ENCODE results near the gene SPACA6.
"Not testable (repeated sequence)": the region's sequence is repeated elsewhere in the genome, so short reads cannot be mapped to it uniquely, and the experiment has no call there.

The SPACA6 gene, protein sequence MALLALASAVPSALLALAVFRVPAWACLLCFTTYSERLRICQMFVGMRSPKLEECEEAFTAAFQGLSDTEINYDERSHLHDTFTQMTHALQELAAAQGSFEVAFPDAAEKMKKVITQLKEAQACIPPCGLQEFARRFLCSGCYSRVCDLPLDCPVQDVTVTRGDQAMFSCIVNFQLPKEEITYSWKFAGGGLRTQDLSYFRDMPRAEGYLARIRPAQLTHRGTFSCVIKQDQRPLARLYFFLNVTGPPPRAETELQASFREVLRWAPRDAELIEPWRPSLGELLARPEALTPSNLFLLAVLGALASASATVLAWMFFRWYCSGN

DNA sequence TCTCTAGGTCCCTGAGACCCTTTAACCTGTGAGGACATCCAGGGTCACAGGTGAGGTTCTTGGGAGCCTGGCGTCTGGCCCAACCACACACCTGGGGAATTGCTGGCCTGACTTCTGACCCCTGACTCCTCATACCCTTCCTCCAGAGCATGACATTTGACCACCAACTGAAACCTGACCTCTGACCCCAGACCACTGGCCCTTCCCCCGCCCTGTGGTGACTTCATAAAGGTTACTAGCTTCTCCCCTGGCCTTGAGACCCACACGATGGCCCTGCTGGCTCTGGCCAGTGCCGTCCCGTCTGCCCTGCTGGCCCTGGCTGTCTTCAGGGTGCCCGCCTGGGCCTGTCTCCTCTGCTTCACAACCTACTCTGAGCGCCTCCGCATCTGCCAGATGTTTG, at the start of gene SPACA6:
Gene SPACA6, plus strand, starts transcription at position 71 of the 400 bp plus-strand sequence. Its CDS starts 197 bp downstream, at position 268.
- DNase-seq: no peak

DNA sequence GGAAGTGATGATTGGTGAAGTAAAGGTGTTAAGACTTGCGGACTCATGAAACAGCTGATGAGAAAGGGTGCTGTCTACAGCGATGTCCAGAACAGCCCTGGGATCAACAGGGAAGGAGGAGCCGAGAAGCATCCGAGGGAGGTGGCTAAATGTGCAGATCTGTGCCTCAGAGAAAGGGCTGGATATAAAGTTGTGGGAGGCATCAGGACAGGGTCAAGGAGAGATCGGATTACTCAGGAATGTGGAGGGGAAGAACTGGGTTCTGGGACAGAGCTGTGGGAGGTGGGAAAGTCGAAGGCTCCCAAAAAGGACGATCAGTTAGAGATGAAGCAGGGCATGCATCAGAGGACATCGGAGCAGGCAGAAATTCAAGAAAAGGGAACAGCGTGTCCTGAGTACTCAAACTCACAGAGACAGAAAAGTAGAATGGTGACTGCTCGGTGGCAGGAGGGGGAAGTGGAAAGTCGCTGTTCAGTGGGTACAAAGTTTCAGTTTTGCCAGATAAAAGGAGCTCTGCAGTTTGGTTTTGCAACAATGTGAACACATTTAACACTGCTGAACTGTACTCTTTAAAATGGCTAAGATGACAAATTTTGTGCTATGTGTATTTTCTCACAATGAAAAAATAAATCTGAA, 48.4 kb upstream of the SPACA6 start:
- DNase-seq: no peak

DNA sequence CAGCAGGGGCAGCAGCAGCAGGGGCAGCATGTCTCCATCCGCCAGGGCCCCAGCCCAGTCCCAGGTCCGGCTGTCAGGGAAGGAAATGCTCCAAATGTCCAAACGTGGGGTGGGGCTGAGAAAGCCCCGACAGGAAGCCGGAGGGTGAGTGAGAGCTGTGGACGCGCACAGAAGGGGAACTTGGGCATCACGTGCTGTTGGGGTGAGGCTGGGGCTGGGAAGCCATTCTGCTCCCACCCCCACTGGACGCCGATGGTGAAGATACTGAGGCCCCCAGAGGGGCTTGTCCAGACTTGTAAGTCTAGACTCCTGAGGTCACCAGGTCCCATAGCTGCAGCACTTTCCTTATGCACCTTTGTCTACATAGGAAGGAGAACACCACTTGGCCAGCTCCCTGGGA, 46.4 kb upstream of the SPACA6 start, which contains the start of gene SIGLEC14:
Gene SIGLEC14, minus strand, starts transcription at position 96 of the 400 bp plus-strand sequence. Its CDS starts 66 bp downstream, at position 30.
- not testable (repeated sequence) for DNase-seq

DNA sequence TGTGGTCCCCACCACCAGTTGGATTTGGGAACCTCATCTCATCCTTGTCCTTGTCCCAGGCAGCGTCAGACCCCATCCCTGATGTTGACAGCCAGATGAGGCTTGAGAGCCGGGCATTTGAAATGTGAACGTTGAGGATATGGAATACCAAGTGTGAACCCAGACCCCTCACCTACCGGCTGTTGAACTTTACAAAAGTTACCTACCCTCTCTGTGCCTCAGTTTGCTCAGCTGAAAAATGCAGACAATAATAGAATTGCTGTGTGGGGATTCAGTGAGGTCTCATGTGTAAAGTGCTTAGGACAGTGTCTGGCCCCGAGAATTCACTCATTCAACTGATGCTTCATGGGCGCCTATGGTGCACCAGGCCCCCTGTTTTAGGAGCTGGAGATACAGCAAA, 45.8 kb upstream of the SPACA6 start:
- no peak for DNase-seq

DNA sequence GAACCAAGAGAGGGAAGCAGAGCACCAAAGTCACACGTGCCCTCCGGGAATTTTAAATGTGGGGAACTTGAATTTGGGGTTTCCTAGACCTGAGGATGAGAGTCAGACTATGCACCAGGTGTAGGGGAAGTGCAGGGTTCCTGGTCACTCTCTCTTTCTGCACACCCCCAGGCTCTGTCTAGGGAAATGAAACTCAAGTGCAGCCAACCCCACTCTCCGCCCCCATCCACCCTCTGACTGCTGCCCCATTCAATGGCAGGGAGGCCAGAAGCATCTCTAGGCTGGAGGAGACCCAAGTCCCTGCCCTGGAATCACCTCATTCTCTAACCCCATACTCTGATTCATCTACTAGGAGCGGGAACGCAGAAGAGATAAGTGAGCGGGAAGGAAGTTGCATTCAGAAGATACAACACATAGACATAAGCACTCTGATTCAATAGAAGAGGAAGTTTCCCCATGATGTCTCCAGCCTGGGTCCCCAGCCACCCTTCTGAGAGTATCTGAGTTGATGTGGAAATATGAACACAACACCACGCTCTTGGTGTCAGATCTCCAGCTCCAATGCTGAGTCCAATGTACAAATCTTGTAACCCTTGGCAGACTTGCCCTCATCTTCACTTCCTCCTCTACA, 41.8 kb upstream of the SPACA6 start:
- DNase-seq: no peak

DNA sequence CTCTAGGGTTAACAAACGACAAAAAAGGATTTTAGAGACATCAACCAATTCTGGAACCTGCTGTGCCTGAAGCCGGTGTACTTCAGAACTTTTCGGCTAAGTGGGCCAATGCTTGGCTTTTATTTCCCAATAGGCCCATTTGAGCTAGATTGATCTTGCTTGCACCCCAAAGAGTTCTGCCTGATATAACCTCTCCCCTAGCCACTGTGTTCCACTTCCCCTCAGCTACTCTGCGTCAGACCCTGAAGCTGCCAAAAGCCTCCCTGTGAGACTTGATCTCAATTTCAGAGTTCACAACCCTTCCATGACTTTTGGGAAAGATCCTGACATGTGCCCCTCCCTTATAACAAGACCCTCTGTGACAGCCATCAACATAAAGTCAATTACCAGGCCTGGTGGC, 40.9 kb upstream of the SPACA6 start:
- DNase-seq: no peak

DNA sequence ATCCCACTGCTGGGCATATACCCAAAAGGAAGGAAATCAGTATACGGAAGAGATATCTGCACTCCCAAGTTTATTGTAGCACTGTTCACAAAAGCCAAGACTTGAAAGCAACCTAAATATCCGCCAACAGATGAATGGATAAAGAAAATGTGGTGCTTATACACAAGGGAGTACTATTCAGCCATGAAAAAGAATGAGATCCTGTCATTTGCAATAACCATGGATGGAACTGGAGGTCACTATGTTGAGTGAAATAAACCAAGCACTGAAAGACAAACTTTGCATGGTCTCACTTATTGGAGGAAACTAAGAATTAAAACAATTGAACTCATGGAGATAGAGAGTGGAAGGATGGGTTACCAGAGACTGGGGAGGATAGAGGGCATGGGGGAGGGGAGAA, 40.0 kb upstream of the SPACA6 start:
- no peak for DNase-seq

DNA sequence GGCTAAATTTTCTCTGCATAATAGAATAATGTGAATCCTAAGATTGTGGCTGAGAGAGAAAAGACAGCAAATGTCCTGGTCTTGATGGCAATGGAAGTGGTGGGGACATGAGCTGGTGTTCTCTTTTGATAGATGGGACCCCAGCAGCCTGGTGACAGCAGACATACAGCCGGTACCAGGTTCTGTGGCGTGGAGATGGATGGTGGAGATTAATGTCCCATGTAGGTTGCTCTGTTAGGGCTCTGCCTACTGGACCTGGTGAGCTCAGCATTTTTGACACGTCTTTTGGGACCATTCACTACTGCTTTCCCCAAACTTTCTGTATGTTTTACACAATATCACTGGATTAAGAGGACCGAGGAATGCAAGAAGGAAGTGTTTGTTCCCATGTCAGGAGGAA, 38.3 kb upstream of the SPACA6 start:
- DNase-seq: no peak

DNA sequence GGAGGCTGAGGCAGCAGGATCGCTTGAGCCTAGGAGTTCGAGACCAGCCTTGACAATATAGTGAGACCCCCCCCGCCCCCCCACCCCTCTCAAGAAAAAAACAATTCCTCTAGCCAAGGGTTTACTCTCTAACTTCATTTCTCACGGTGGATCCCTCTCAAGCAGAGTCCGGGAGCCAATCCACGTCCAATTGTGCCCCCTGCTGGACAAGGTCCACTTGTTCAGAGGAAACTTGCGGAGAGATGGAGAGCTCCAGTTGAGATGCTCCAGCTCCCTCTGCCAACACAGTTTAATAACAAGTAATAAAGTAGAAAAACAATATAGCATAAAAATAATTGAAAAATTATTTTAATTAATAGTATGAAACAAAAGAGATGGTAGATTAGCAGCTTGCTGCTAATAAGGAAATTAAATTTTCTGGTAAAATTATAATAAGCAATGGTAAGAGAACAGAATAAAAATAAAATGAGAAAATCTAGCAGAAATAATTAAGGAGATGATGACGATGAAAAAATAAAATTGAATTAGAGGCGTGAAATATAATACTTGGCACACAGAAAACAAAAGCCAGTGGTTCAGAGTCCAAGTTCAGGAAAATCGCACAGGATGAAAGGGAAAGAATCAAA, 32.0 kb upstream of the SPACA6 start:
- DNase-seq: peak in 5 of 6 experiments; percentile 3 to 38 (median 18)

DNA sequence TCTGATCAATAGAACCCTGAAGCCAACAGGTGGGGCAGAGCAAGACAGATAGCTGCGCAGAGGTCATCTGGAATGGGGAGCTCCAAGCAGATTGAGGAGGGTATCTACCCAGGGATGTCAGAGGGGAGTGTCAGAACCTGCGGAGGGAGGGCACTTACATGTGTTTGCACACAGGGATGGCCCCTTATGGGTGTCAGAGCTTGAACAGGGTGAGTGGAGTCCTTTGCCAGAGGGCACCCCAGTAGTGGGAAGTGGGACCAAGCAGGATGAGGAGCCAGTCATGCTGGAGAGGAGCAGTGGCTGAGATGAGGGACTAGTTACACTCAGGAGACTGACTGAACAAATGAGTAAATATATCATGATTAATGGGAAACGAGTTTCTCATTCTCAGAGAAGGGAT, 29.5 kb upstream of the SPACA6 start:
- DNase-seq: no peak

DNA sequence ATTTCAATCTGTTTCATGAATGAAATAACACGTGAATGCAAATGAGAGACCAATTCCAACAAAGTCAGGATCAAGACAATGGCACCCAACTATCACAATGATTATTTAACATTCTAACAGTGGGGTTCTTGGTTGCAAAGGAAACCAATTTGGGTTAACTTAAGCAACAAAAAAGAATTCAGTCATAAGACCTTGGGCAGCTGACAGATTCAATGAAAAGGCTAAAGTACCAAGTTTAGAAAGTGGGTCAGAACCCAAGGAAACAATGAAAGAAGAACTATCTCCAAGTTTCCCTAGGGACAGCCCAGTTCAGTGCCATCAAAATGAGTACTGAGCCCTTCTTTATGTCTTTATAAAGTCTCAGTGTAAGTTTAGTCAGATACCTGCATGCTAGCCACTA, 29.0 kb upstream of the SPACA6 start:
- DNase-seq: no peak

DNA sequence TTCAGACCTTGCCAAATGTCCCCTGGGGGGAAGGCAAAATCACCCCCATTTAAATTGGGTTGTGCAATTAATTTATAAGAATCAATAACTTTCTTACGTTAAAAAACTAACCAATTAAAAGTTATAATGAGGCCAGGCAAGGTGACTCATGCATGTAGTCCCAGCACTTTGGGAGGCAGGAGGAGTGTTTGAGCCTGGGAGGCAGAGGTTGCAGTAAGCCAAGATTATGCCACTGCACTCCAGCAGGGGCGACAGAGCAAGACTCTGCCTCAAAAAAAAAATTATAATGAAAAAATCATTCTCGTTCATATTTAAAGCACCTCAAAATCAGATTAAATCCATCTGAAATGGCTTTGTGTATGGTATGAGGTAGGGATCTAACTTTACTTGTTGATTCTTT, 28.1 kb upstream of the SPACA6 start:
- DNase-seq: no peak

DNA sequence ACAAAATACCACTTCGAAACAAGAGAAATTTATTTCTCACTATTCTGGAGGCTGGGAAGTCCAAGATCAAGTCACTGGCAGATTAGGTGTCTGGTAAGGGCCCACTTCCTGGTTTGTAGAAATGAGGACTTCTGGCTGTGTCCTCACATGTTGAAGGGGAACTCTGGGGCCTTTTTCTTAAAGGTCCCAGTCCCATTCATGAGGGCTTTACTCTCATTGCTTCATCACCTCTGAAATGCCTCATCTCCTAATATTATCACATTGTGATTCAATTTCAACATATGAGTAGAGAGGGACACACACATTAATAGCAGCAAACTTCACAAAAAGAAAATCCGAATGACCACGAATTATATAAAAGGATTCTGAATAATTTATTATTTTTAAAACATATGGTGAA, 24.9 kb upstream of the SPACA6 start:
- DNase-seq: no peak

DNA sequence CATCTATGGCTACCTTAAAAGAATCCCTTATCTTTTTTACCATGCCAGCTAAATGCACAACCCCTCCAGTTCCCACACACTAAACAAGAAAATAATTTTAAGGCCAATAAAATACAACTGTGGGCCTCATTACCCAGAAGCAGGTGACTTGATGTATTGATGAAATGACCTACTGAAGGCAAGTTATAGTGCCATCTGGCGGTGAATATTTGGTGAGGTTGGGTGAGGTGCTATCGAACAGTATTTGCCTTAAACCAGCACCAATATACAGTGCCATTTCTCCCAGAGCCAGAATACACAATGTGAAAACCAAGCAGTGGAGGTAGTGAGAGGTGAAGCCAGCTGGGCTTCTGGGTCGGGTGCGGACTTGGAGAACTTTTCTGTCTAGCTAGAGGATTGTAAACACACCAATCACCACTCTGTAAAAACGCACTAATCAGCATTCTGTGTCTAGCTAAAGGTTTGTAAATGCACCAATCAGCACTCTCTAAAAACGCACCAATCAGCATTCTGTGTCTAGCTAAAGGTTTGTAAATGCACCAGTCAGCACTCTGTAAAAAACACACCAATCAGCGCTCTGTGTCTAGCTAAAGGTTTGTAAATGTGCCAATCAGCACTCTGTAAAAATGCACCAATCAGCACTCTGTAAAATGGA, 17.1 kb upstream of the SPACA6 start:
- DNase-seq: not testable (repeated sequence)

DNA sequence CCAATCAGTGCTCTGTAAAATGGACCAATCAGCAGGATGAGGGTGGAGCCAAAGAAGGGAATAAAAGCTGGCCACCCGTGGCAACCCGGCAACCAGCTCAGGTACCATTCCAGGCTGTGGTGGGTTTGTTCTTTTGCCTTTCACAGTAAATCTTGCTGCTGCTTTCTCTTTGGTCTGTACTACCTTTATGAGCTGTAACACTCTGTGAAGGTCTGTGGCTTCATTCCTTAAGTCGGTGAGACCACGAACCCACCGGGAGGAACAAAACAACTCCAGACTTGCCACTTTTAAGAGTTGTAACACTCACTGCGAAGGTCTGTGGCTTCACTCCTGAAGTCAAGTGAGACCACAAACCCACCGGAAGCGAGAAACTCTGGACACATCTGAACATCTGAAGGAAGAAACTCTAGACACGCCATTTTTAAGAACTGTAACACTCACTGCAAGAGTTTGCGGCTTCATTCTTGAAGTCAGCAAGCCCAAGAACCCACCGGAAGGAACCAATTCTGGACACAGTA, 16.5 kb upstream of the SPACA6 start:
- peak in 4 of 6 experiments; percentile 11 to 48 (median 28) for DNase-seq

DNA sequence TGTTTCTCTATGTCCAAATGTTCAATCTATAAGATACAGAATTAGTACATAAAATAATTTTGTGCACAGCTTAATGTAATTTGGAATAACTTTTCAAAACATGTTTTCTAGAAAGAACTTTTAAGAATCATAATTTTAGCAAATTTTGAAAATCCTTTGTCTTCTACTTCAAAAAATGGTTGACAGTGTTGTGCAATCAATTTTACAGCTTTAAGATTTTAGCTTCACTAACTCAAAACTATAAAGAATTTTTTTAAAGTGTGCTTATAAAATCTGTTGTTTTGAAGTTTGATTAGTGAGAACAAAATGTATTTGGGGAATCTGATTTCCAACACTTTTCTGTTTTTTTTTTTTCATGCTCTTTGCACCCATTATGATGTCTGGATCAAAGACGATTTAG, 12.7 kb upstream of the SPACA6 start:
- DNase-seq: no peak

DNA sequence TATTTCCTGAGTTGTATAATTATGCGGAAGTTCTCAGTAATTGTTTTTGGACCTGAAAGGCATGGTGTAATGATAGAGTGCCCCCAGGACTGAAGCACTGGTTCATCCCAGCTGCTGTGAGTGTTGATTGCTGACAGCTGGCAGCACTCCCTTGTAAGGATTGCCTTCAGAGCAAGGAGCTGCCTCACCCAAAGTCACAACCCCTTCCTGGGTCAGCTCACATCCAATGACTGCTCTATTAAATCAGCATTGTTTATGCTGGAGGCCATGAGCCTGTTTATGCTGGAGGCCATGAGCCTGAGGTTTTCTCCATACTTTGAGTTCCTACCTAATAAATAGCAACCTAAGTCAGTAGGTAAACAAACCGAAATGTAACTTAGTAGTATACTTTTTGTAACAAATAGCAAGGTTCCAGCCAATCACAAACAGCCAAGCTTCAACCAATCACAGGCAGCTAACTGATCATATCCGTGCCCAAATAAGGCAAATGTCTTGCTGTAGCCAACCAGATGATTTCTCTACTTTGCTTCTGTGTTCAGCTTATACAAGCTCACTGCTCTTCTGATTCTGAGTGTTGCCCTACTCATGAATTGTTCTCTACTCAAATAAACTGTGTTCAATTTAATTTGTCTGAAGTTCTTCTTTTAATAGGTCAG, 11.7 kb upstream of the SPACA6 start:
- DNase-seq: no peak

DNA sequence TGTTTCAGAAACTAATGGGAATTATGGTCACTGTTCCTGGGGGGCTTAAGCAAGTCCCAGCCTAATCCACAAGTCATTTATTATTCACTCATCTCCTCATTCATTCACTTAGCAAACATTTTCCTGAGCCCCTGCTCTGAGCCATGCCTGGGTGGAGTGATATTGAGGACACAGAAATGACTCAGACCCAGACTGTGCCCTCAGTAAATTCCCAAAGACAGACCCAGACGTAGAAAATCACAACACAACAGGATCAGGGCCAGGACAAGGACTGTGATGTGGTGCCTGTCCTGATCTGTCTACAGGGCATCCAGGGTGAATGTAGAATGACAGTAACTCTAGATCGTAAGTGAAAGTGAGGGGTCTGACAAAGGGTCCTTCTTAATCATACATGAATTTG, 7.0 kb upstream of the SPACA6 start:
- DNase-seq: no peak

DNA sequence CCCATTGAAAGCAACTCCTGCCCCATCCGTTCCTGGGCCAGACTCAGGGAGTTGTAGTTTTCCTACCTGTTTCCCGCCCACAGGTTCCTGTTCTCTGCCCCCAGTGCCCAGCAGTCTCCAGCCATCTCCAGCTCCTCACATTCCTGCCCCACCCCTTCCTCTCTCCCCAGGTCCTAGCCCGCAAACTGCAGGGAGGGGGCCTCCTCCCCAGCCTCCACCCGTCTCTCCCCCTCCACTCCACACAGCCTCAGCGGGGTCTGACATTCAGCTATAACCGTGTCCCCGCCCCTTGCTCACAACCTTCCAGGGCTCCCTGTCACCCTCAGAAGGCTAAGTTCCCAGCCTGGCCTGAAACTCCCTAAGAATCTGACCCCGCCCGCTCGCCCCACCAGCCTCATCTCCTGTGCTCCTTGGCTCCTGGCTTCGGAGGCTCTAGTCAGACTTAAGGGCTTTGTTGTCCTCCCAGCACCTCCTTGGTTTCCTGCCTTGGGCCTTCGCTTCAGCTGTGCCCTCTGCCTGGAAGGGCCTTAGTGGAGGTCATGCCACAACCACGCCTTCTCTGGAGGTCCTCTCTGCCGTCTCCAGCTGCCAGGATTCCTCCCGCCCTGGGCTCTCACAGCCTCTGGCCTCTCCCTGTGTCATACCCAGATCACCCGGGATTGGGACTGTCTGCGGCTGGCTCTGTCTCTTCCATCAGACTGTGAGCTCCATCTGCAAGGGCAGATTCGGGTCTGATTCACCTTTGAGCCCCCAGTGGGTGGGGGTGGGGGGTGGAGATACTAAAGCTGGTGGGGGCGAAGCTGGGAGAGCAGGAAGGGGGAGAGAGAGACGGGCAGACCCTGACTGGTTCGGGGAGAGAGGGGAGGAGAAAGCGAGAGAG, 5.1 kb upstream of the SPACA6 start:
- DNase-seq: no peak

DNA sequence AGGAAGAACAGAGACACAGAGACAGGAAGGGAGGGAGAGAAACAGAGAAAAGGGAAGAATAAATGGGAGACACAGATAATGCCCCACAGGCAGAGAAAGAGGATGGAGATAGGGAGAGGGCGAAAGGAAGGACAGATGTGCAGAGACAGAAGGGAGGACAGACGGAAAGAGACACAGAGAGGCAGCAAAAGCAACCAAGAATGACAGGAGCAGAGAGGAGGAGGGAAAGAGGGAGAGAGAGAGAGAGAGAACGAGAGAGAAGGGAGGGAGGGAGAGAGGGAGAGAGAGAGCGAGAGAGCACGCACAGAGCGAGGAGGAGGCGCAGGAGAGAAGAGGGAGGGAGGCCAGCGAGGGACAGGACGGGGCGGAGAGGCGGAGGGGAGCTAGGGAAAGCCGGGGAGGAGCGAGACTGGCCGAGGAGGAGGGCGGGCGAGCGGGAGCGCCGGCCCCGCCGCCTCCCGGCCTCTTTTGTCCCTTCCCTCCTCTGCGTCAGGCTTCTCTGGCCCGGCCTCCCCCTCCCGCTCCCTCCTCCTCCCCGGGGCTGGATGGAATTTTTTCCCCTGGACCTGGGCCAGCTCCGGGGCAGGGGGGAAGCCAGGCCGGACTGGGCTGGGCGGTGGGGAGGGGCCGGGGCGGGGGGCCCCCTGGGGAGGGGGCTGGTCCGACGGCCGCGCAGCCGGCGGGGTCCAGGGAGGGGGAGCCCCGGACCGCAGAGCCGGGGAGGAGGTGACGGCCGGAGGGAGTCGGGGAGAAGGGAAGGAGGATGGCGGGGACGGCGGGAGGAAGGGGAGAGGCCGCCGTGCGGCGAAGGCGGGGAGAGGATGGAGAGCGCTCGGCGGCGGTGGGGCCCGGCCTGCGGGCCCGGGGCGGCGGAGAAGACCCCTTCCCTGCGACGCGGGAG, 4.2 kb upstream of the SPACA6 start:
- DNase-seq: peak in 1 of 6 experiments; percentile 15
